A673 (cell line): ENCODE results near the gene MCRIP1.

ENCODE experiments used
- EZH2 ChIP-seq: fragments of 200-600 bp; sonication (generic); IDR thresholded peaks from 2 replicates; pipeline ENCODE4 v1.6.1; 2017; ENCODE audit warnings: borderline replicate concordance, low read depth, mild to moderate bottlenecking, mixed read lengths, antibody characterized with exemption, low read length; ENCODE audit not compliant: poor library complexity, severe bottlenecking
- TF ChIP-seq, protein P1 (sequence below): fragments of 300-800, 200-600 bp; sonication (generic); conservative IDR thresholded peaks from 2 replicates; pipeline ENCODE4 v1.5.1; 2017; ENCODE audit warnings: low read depth, mild to moderate bottlenecking, antibody characterized with exemption, low read length, moderate library complexity, mixed read lengths

DNA sequence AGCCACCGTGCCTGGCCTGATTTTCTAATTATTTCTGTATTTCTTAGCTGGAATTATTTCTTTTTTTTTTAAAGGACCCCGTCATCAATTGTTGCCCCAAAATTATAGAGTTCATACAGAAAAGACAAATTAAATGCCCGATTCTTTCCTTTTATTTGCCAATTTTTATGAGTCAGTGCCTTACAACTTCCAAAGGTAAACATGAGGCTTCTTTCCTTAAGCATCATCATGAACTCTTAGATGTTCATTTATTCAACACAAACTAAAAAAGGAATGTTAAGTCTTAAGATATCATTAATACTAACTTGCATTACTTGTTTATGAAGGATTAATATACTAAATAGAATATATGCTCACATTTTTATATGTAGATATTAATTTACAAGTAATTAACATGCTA is 45.2 kb upstream of the MCRIP1 start:
- TF ChIP-seq EZH2, result no peak
- TF ChIP-seq, protein P1, sequence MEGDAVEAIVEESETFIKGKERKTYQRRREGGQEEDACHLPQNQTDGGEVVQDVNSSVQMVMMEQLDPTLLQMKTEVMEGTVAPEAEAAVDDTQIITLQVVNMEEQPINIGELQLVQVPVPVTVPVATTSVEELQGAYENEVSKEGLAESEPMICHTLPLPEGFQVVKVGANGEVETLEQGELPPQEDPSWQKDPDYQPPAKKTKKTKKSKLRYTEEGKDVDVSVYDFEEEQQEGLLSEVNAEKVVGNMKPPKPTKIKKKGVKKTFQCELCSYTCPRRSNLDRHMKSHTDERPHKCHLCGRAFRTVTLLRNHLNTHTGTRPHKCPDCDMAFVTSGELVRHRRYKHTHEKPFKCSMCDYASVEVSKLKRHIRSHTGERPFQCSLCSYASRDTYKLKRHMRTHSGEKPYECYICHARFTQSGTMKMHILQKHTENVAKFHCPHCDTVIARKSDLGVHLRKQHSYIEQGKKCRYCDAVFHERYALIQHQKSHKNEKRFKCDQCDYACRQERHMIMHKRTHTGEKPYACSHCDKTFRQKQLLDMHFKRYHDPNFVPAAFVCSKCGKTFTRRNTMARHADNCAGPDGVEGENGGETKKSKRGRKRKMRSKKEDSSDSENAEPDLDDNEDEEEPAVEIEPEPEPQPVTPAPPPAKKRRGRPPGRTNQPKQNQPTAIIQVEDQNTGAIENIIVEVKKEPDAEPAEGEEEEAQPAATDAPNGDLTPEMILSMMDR, result no peak
